Measurements from ENCODE around the gene NUAK2. TPM values are rescaled to one million over a fixed set of nuclear protein-coding genes. Genes with fewer than 3 reads are reported as not detected.

NUAK2 gene
- total and polyA plus RNA-seq, 2 donors (not counting 3 experiments of a cell fraction or from before 2014, with no cell fraction given): 1.8 to 2.5 TPM

GRCh38 chr1:205338011-205338410 is 16.5 kb upstream of the NUAK2 start:
- H3K4me2 ChIP-seq (ENCODE audit: insufficient read depth, low read length): no peak overlapping the region
- peaks cover 19% of the 10 kb centered on the region in 2 experiments for H3K27me3 ChIP-seq (ENCODE audit: control insufficient read depth in 2 of 2, insufficient read depth in 2 of 2, low read length in 2 of 2)
- TF ChIP-seq CTCF (IDR thresholded peaks at IDR 0.05; ENCODE audit: extremely low read depth in 1 of 2, insufficient read depth in 1 of 2, low read depth in 1 of 2, low read length in 2 of 2): no peak
- no peak for TF ChIP-seq EZH2 (IDR thresholded peaks at IDR 0.05; ENCODE audit: borderline replicate concordance, low read depth, low read length, severe bottlenecking)
- TF ChIP-seq POLR2A (IDR thresholded peaks at IDR 0.05; ENCODE audit: low read depth, low read length): no peak
- TF ChIP-seq MYC (IDR thresholded peaks at IDR 0.05; ENCODE audit: low read depth, low read length): no peak
- no peak for TF ChIP-seq JUN (IDR thresholded peaks at IDR 0.05; ENCODE audit: borderline replicate concordance, insufficient read depth, insufficient read length, low read depth)
- TF ChIP-seq GATA2 (IDR thresholded peaks at IDR 0.05; ENCODE audit: insufficient read depth, insufficient read length, low read depth, low read length): no peak
- TF ChIP-seq FOS (IDR thresholded peaks at IDR 0.05; ENCODE audit: borderline replicate concordance, insufficient read depth, low read length): no peak
- no peaks in the 10 kb centered on the region for H3K9me1 ChIP-seq (replicated peaks; ENCODE audit: control insufficient read depth, extremely low read depth, insufficient read depth, low read length)
- intact Hi-C loops (cut with micrococcal nuclease): no loop called here
- no peaks in the 10 kb centered on the region for H3K9me3 ChIP-seq (replicated peaks; ENCODE audit: control insufficient read depth, insufficient read depth, low read length)
- no peaks in the 10 kb centered on the region for H3K36me3 ChIP-seq (ENCODE audit: control insufficient read depth in 2 of 2, extremely low read depth in 1 of 2, insufficient read depth in 2 of 2, low read length in 2 of 2)
- CTCF ChIA-PET: interaction anchor here (2.2 to 21.6 kb wide), 4 partner anchors 15 to 185 kb away, joined by 27 to 1536 read pairs (median 82); no protein-coding TSS in a partner anchor
- no peak overlapping the region for H2AFZ ChIP-seq (ENCODE audit: low read depth, low read length)
- H3K4me1 ChIP-seq (ENCODE audit: control insufficient read depth, extremely low read depth, insufficient read depth, low read length): no peaks in the 10 kb centered on the region
- no peaks in the 10 kb centered on the region for H4K20me1 ChIP-seq (replicated peaks; ENCODE audit: control insufficient read depth, extremely low read depth, insufficient read depth, low read length)
- BruUV-seq (replicated peaks): no TSS peak
- POLR2A ChIA-PET: no interaction called here
- no peak overlapping the region for H3K4me3 ChIP-seq (replicated peaks in 1 of 3; ENCODE audit: insufficient read depth in 1 of 3, low read depth in 1 of 3, low read length in 3 of 3)
- dilution Hi-C loops (cut with MboI; ENCODE audit: extremely low pct_ligation_motif_present, low sequenced_read_pairs): no loop called here
- no peaks in the 10 kb centered on the region for H3K79me2 ChIP-seq (ENCODE audit: control insufficient read depth, insufficient read depth, low read length)
- DNase-seq (ENCODE audit: low read depth, low spot score): no peak
- H3K9ac ChIP-seq (replicated peaks; ENCODE audit: extremely low read depth, insufficient read depth, low read length): no peak overlapping the region
- no peak overlapping the region for H3K27ac ChIP-seq (ENCODE audit: insufficient read depth, low read depth, low read length)
- FAIRE-seq: no peak
